Endothelial cell of umbilical vein (primary cell): ENCODE measurements around the gene AQP12B.

ENCODE experiments used
- EZH2 ChIP-seq: IDR thresholded peaks from 2 replicates; pipeline ENCODE4 v1.6.1; 2012; ENCODE audit warnings: borderline replicate concordance, low read depth, mild to moderate bottlenecking, moderate library complexity, low read length, inconsistent platforms; ENCODE audit not compliant: severe bottlenecking
- MAX ChIP-seq: IDR thresholded peaks from 2 replicates; pipeline ENCODE4 v1.6.1; 2011; ENCODE audit not compliant: insufficient read depth, insufficient read length
- POLR2A ChIP-seq: IDR thresholded peaks from 2 replicates; pipeline ENCODE4 v1.6.1; 2012; ENCODE audit warnings: low read depth, mild to moderate bottlenecking, control low read depth, low read length
- POLR2AphosphoS5 ChIP-seq: IDR thresholded peaks from 2 replicates; pipeline ENCODE4 v1.6.1; 2012; ENCODE audit warnings: low read depth, mild to moderate bottlenecking, control low read depth, low read length, moderate library complexity; ENCODE audit not compliant: insufficient read depth
- TF ChIP-seq, protein P1 (sequence below), 2 donors: IDR thresholded peaks; 1 replicate in 1 of 2; 2 replicates in 1 of 2; pipeline ENCODE4 v1.5.1; 2011; ENCODE audit warnings: low read length in 2 of 2, mild to moderate bottlenecking in 2 of 2, moderate library complexity in 2 of 2, control low read depth in 1 of 2, inconsistent platforms in 1 of 2, low read depth in 1 of 2; ENCODE audit not compliant: insufficient read depth in 1 of 2; ENCODE audit errors: extremely low read depth in 1 of 2

- TF ChIP-seq, protein P1, sequence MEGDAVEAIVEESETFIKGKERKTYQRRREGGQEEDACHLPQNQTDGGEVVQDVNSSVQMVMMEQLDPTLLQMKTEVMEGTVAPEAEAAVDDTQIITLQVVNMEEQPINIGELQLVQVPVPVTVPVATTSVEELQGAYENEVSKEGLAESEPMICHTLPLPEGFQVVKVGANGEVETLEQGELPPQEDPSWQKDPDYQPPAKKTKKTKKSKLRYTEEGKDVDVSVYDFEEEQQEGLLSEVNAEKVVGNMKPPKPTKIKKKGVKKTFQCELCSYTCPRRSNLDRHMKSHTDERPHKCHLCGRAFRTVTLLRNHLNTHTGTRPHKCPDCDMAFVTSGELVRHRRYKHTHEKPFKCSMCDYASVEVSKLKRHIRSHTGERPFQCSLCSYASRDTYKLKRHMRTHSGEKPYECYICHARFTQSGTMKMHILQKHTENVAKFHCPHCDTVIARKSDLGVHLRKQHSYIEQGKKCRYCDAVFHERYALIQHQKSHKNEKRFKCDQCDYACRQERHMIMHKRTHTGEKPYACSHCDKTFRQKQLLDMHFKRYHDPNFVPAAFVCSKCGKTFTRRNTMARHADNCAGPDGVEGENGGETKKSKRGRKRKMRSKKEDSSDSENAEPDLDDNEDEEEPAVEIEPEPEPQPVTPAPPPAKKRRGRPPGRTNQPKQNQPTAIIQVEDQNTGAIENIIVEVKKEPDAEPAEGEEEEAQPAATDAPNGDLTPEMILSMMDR (IDR thresholded peaks at IDR 0.05; ENCODE audit: extremely low read depth in 1 of 2, insufficient read depth in 1 of 2, low read depth in 1 of 2, low read length in 2 of 2): no peak
- TF ChIP-seq POLR2A (no peak), POLR2AphosphoS5 (no peak), MAX (no peak), EZH2 (no peak)
These were observed 38.3 kb upstream of the AQP12B start for GRCh38 chr2:240720686-240721595.
